Tibial nerve (tissue), 4 donors: Measurements from ENCODE around the gene HRH2. TPM values are rescaled to one million over a fixed set of nuclear protein-coding genes. Genes with fewer than 3 reads are reported as not detected.
A peak's percentile ranks its signal among the peaks of the same experiment; 100 is the strongest.

Experiments used
- DNase-seq, 2 donors: peaks; one replicate each; pipeline ENCODE4 v3.0.0-alpha.2; 2019; ENCODE audit warnings: low spot score in 2 of 2
- H3K27ac ChIP-seq, 4 donors: fragments of 200-600 bp; sonication (generic) in 3 of 4; one replicate each; pipeline ENCODE4 v1.5.1; 2017 to 2019; ENCODE audit warnings: mild to moderate bottlenecking in 1 of 4
- H3K27me3 ChIP-seq, 2 donors: fragments of 200-600 bp; sonication (generic) in 1 of 2; one replicate each; pipeline versions ENCODE4 v1.5.1 to v1.6.0; 2017 to 2019
- H3K36me3 ChIP-seq, 3 donors: fragments of 200-600 bp; sonication (generic); one replicate each; pipeline ENCODE4 v1.5.1; 2018 to 2019
- H3K4me1 ChIP-seq, 4 donors: fragments of 200-600 bp; sonication (generic) in 3 of 4; one replicate each; pipeline ENCODE4 v1.5.1; 2017 to 2019
- H3K4me3 ChIP-seq, 4 donors: fragments of 200-600 bp; sonication (generic) in 3 of 4; one replicate each; pipeline ENCODE4 v1.5.1; 2017 to 2019; ENCODE audit warnings: mild to moderate bottlenecking in 1 of 4, moderate library complexity in 1 of 4
- H3K9me3 ChIP-seq, 4 donors: fragments of 200-600 bp; sonication (generic) in 3 of 4; one replicate each; pipeline ENCODE4 v1.5.1; 2017 to 2019
- EP300 ChIP-seq, 2 donors: sonication (generic); formaldehyde crosslinking; IDR thresholded peaks; one replicate each; pipeline ENCODE4 v1.6.1; 2017; ENCODE audit warnings: antibody characterized with exemption in 2 of 2, mild to moderate bottlenecking in 1 of 2
- POLR2A ChIP-seq, 2 donors: fragments of 450-650 bp; IDR thresholded peaks; one replicate each; pipeline ENCODE4 v1.6.1; 2017; ENCODE audit warnings: antibody characterized with exemption in 2 of 2, mild to moderate bottlenecking in 2 of 2, moderate library complexity in 2 of 2
- WGBS, 2 donors: methylation state at CpG; one replicate each; pipeline ENCODE4 v1.1.5; 2018; 5-methylcytosine and 5-hydroxymethylcytosine counted together
- total RNA-seq, 4 donors: library from RNA; depleted of rRNA; stranded (reverse); fragments of >200 nt; gene quantifications; one replicate each; pipeline ENCODE4 v1.1.0, GENCODE V29; 2016
- TF ChIP-seq, protein P1 (sequence below), 5 experiments: fragments of 200-600 bp in 3 of 5; fragments of 450-650 bp in 2 of 5; sonication (generic) in 3 of 5; IDR thresholded peaks; one replicate each; pipeline ENCODE4 v1.5.1; 2016 to 2019; ENCODE audit warnings: antibody characterized with exemption in 5 of 5, mild to moderate bottlenecking in 3 of 5, moderate library complexity in 2 of 5

HRH2 gene, protein sequence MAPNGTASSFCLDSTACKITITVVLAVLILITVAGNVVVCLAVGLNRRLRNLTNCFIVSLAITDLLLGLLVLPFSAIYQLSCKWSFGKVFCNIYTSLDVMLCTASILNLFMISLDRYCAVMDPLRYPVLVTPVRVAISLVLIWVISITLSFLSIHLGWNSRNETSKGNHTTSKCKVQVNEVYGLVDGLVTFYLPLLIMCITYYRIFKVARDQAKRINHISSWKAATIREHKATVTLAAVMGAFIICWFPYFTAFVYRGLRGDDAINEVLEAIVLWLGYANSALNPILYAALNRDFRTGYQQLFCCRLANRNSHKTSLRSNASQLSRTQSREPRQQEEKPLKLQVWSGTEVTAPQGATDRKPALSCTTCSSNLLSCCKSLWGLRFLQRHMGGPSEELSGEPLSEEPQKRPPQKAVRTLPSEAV
- 1 to 10 TPM in 3 of 4 donors, under 1 TPM in 1; 0.84 to 9.3 (median 3.4) TPM for total RNA-seq

DNA sequence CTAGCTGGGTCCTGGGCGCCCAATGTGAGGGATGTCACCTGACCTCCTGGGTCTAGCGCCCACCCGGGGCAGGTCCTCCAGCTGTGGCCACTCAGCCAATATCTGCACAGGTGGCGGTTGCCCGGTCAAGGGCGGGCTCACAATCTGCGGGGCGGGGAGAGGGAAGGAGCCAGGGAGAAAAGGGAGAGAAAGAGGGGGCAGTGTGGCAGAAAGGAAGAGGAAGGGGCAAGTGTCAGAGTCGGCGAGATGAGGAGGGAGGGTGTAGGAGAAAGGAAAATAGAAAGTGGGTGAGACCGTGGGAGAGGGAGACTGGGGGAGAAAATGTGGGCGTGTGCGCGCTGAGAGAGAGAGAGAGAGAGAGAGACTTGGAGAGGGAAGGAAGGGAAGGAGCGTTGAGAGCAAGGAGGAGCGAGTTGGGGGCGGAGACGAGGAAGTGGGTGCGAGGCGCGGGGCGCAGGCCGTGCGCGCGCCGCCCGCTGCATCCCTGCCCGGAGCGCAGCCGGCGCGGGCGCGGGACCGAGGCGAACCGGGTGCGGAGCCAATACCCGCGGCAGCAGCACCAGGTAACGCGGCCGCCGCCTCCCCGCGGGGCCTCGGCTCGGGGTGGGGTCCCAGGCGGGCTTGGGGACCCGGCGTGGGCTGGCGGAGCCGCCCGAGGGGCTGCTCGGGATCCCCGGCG lies at the start of gene HRH2:
Gene HRH2, plus strand, starts transcription at position 479 of the 679 bp plus-strand sequence. CDS start 25,163 bp downstream, outside the sequence.
- H3K4me3 ChIP-seq: peak within 1 kb of the TSS; percentile 32 to 52 (median 35)
- peaks cover 0 to 14% (median 0%) of the 10 kb centered on the region in 4 donors for H3K4me1 ChIP-seq
- TF ChIP-seq, protein P1, sequence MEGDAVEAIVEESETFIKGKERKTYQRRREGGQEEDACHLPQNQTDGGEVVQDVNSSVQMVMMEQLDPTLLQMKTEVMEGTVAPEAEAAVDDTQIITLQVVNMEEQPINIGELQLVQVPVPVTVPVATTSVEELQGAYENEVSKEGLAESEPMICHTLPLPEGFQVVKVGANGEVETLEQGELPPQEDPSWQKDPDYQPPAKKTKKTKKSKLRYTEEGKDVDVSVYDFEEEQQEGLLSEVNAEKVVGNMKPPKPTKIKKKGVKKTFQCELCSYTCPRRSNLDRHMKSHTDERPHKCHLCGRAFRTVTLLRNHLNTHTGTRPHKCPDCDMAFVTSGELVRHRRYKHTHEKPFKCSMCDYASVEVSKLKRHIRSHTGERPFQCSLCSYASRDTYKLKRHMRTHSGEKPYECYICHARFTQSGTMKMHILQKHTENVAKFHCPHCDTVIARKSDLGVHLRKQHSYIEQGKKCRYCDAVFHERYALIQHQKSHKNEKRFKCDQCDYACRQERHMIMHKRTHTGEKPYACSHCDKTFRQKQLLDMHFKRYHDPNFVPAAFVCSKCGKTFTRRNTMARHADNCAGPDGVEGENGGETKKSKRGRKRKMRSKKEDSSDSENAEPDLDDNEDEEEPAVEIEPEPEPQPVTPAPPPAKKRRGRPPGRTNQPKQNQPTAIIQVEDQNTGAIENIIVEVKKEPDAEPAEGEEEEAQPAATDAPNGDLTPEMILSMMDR (IDR thresholded peaks at IDR 0.05): no peak
- no peak for TF ChIP-seq EP300 (IDR thresholded peaks at IDR 0.05)
- H3K27ac ChIP-seq: peak within 1 kb of the TSS in 2 of 4 donors; percentile 4 to 8
- H3K27me3 ChIP-seq: peaks cover 0 to 14% of the 10 kb centered on the region in 2 donors
- 2% methylated on average over 45 to 47 of the region's 58 CpGs for WGBS, 2 donors
- H3K9me3 ChIP-seq: no peaks in the 10 kb centered on the region
- no peak for DNase-seq
- no peaks in the 10 kb centered on the region for H3K36me3 ChIP-seq

DNA sequence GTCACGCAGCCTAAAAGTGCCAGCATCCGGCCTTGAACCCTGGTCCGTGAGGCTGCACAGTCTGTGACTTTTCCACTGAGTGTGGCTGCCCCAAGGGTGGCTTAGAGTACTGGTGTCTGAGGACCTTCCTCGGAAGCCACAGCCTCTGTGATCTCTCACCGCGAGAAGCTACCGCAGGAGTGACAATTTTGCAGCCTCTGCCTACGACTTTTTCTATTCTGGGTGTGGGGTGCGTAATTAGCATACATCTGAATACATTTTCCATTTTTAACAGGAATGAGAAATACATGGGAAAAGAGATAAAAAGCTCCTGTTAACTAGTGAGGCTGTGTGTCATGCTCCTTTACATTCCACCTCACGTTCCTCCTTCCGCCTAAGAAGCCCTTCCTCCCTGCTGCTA lies 48.3 kb upstream of the HRH2 start:
- DNase-seq: no peak
- H3K4me3 ChIP-seq: no peak overlapping the region
- no peaks in the 10 kb centered on the region for H3K4me1 ChIP-seq
- H3K27ac ChIP-seq: no peak overlapping the region
- H3K9me3 ChIP-seq: no peaks in the 10 kb centered on the region
- no peaks in the 10 kb centered on the region for H3K36me3 ChIP-seq
- no peaks in the 10 kb centered on the region for H3K27me3 ChIP-seq
- WGBS, 2 donors: 82% methylated on average over 10 to 11 of the region's 11 CpGs
- TF ChIP-seq POLR2A (IDR thresholded peaks at IDR 0.05) (no peak), EP300 (IDR thresholded peaks at IDR 0.05) (no peak)
- TF ChIP-seq, protein P1 (IDR thresholded peaks at IDR 0.05): no peak

DNA sequence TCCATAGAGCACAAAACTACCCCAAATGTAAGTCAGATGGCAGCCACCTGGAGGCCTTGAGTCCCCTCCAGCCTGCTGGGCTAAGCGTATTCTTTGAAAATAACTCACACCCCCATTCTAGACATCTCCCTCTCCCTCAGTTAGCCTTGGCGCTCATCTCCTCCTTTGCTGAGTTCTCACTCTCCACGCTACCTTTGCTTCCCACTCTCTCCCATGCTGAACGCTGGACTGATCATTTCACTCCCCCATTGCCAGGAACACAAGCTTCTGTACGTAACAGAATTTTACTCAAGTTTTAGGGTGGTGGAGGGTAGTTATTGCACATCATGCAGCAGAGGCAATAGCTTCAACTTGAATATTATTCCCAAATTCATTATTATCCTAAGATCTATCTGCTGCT lies 47.5 kb upstream of the HRH2 start:
- no peak for DNase-seq
- no peaks in the 10 kb centered on the region for H3K4me1 ChIP-seq
- H3K27me3 ChIP-seq: no peaks in the 10 kb centered on the region
- WGBS, 2 donors: 88 to 90% methylated on average over 5 of the region's 5 CpGs
- H3K9me3 ChIP-seq: no peaks in the 10 kb centered on the region
- TF ChIP-seq, protein P1 (IDR thresholded peaks at IDR 0.05): no peak
- no peak for TF ChIP-seq EP300 (IDR thresholded peaks at IDR 0.05)
- no peak for TF ChIP-seq POLR2A (IDR thresholded peaks at IDR 0.05)
- H3K27ac ChIP-seq: no peak overlapping the region
- no peak overlapping the region for H3K4me3 ChIP-seq
- H3K36me3 ChIP-seq: no peaks in the 10 kb centered on the region

DNA sequence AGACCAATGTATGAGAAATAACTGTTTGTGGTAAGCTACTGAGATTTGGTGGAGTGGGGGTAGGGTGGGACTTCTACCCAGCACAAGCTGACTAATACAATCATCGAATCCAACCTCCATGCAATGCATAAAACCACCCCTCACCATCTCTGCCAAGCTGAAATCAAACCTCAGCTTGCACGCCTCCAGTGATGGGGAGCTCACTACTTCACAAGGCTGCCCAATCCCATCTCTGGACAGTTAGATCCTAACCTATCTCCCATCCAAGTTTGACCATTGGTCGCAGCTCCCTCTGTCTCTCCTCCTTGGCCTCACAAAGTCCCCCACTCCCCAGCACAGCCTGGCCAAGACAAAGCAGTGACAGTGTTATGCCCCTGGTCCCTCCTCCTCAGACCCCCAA lies 47.0 kb upstream of the HRH2 start:
- WGBS, 2 donors: 61 to 85% methylated on average over 3 of the region's 3 CpGs
- no peak for TF ChIP-seq EP300 (IDR thresholded peaks at IDR 0.05)
- no peak for TF ChIP-seq POLR2A (IDR thresholded peaks at IDR 0.05)
- TF ChIP-seq, protein P1 (IDR thresholded peaks at IDR 0.05): no peak
- no peaks in the 10 kb centered on the region for H3K27me3 ChIP-seq
- no peak overlapping the region for H3K27ac ChIP-seq
- no peak for DNase-seq
- H3K36me3 ChIP-seq: no peaks in the 10 kb centered on the region
- H3K4me3 ChIP-seq: no peak overlapping the region
- no peaks in the 10 kb centered on the region for H3K4me1 ChIP-seq
- no peaks in the 10 kb centered on the region for H3K9me3 ChIP-seq
